HL-60 (cell line): ENCODE measurements around the gene CACNA2D1.
"Not testable (repeated sequence)": the region's sequence is repeated elsewhere in the genome, so short reads cannot be mapped to it uniquely, and the experiment has no call there.

Experiments used
- DNase-seq, 2 experiments: peaks; one replicate each; pipeline ENCODE4 v3.0.0-alpha.2; 2010 to 2020; ENCODE audit warnings: low read depth in 1 of 2, low spot score in 1 of 2
- H3K27ac ChIP-seq: fragments of 250-450 bp; sonication (Bioruptor Pico); replicated peaks from 2 replicates; pipeline ENCODE4 v1.5.1; 2020; ENCODE audit warnings: mild to moderate bottlenecking, moderate library complexity
- H3K27me3 ChIP-seq: fragments of 250-450 bp; sonication (Bioruptor Pico); 2 replicates; pipeline ENCODE4 v1.5.1; 2021; ENCODE audit warnings: mild to moderate bottlenecking, moderate library complexity; ENCODE audit not compliant: insufficient read depth, poor library complexity, severe bottlenecking
- H3K4me3 ChIP-seq: replicated peaks from 2 replicates; pipeline ENCODE4 v1.5.1; 2011; ENCODE audit warnings: mild to moderate bottlenecking, control low read depth, low read length; ENCODE audit not compliant: insufficient read depth
- GABPA ChIP-seq: IDR thresholded peaks from 2 replicates; pipeline ENCODE4 v1.6.1; 2012; ENCODE audit warnings: low read depth
- POLR2AphosphoS5 ChIP-seq: IDR thresholded peaks from 2 replicates; pipeline ENCODE4 v1.6.1; 2012; ENCODE audit warnings: low read depth
- SPI1 ChIP-seq: IDR thresholded peaks from 2 replicates; pipeline ENCODE4 v1.6.1; 2012; ENCODE audit warnings: low read depth, mild to moderate bottlenecking, borderline replicate concordance
- TF ChIP-seq, protein P1 (sequence below): IDR thresholded peaks from one replicate; pipeline ENCODE4 v1.5.1; 2011; ENCODE audit warnings: low read length, control low read depth, inconsistent platforms; ENCODE audit not compliant: insufficient read depth
- TF ChIP-seq, protein P2 (sequence below): IDR thresholded peaks from 2 replicates; pipeline ENCODE4 v1.6.1; 2012; ENCODE audit warnings: low read depth; ENCODE audit not compliant: insufficient replicate concordance

Gene CACNA2D1

DNA sequence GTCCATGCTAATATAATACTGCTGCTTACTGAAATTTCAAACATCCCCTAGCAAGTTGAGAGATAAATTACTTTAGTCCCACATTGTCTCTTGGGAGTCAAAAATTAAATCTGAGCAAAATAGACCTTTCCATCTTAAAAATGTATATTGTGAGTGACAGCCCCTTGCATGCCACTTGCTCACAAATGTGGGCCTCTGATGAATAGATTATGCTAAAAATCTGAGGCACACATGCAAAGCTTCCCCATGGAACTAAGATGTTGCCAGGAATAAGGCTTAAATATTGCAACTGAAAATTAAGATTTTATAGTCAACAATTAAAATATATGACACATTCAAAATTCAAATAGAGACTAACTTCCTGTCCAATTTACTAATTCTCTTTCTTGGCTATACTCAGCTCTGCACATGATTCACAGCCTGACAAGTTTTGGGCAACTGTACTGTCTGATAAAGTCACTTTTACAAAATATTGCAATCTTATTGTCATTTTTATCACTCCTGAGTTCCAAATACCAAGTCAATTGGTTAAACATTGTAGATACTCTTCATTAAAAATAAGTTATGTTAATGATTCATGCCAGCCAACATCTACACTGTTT is 301.2 kb downstream of the CACNA2D1 start:
- no peak for DNase-seq
- no peak overlapping the region for H3K4me3 ChIP-seq
- H3K27me3 ChIP-seq = no peaks in the 10 kb centered on the region
- H3K27ac ChIP-seq = no peak overlapping the region
- TF ChIP-seq, protein P1, sequence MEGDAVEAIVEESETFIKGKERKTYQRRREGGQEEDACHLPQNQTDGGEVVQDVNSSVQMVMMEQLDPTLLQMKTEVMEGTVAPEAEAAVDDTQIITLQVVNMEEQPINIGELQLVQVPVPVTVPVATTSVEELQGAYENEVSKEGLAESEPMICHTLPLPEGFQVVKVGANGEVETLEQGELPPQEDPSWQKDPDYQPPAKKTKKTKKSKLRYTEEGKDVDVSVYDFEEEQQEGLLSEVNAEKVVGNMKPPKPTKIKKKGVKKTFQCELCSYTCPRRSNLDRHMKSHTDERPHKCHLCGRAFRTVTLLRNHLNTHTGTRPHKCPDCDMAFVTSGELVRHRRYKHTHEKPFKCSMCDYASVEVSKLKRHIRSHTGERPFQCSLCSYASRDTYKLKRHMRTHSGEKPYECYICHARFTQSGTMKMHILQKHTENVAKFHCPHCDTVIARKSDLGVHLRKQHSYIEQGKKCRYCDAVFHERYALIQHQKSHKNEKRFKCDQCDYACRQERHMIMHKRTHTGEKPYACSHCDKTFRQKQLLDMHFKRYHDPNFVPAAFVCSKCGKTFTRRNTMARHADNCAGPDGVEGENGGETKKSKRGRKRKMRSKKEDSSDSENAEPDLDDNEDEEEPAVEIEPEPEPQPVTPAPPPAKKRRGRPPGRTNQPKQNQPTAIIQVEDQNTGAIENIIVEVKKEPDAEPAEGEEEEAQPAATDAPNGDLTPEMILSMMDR = no peak
- TF ChIP-seq SPI1 = no peak

DNA sequence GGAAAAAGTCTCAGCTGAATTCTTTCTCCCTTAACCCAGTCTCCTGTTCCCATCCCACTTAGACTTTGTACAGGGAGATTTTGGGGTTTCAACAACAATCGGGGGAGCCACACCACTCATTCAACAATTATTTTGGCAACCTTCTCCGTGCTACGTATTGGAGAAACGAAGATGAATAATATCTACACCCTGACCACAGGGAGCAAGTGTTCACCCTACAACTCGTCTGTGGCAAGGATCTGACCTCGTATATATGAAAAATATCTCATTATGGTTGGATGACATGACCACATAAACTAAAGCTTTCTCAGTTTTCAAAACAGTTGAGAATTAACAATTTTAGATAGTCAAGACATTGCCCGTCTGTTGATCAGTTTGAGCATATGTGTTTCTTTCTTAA is 302.1 kb downstream of the CACNA2D1 start:
- H3K27me3 ChIP-seq = no peaks in the 10 kb centered on the region
- H3K4me3 ChIP-seq = no peak overlapping the region
- no peak for DNase-seq
- TF ChIP-seq GABPA (no peak), SPI1 (no peak), POLR2AphosphoS5 (no peak)
- TF ChIP-seq, protein P2, sequence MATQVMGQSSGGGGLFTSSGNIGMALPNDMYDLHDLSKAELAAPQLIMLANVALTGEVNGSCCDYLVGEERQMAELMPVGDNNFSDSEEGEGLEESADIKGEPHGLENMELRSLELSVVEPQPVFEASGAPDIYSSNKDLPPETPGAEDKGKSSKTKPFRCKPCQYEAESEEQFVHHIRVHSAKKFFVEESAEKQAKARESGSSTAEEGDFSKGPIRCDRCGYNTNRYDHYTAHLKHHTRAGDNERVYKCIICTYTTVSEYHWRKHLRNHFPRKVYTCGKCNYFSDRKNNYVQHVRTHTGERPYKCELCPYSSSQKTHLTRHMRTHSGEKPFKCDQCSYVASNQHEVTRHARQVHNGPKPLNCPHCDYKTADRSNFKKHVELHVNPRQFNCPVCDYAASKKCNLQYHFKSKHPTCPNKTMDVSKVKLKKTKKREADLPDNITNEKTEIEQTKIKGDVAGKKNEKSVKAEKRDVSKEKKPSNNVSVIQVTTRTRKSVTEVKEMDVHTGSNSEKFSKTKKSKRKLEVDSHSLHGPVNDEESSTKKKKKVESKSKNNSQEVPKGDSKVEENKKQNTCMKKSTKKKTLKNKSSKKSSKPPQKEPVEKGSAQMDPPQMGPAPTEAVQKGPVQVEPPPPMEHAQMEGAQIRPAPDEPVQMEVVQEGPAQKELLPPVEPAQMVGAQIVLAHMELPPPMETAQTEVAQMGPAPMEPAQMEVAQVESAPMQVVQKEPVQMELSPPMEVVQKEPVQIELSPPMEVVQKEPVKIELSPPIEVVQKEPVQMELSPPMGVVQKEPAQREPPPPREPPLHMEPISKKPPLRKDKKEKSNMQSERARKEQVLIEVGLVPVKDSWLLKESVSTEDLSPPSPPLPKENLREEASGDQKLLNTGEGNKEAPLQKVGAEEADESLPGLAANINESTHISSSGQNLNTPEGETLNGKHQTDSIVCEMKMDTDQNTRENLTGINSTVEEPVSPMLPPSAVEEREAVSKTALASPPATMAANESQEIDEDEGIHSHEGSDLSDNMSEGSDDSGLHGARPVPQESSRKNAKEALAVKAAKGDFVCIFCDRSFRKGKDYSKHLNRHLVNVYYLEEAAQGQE = no peak
- TF ChIP-seq, protein P1 = no peak
- no peak overlapping the region for H3K27ac ChIP-seq

DNA sequence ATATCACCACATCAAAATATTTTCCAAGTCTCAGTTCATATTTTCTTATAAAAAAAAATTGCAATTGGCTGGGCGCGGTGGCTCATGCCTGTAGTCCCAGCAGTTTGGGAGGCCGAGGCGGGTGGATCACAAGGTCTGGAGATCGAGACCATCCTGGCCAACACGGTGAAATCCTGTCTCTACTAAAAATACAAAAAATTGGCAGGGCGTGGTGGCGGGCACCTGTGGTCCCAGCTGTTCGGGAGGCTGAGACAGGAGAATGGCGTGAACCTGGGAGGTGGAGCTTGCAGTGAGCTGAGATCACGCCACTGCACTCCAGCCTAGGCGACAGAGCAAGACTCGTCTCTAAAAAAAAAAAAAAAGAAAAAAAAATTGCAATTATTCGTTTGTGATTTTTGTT is 303.0 kb downstream of the CACNA2D1 start:
- not testable (repeated sequence) for H3K27ac ChIP-seq, H3K27me3 ChIP-seq, DNase-seq, H3K4me3 ChIP-seq

DNA sequence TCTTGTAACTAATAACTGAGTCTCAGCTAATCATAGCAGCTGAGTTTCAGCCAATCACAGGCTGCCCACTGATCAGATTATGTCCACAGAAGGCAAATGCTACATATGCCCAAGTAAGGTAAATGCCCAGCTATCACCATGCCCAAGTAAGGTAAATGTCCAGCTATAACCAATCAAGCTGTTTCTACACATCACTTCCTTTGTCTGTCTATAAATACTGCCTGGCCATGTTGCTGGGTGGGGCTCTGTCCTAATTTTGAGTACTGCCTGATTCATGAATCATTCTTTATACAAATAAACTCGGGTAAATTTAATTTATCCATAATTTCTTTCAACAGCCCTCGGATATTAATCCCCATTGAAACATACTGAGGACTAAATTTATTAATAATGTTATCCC is 312.4 kb downstream of the CACNA2D1 start:
- Histone ChIP-seq H3K4me3 (no peak overlapping the region), H3K27ac (no peak overlapping the region), H3K27me3 (no peaks in the 10 kb centered on the region)
- DNase-seq = no peak
- TF ChIP-seq, protein P1 = no peak
- TF ChIP-seq POLR2AphosphoS5 (no peak), SPI1 (no peak), GABPA (no peak)
- TF ChIP-seq, protein P2 = no peak
